ENCODE measurements around the gene SLC4A2. TPM values are rescaled to one million over a fixed set of nuclear protein-coding genes. Genes with fewer than 3 reads are reported as not detected.

The SLC4A2 gene
- total and polyA plus RNA-seq, 7 donors, result 12.3 to 124 (median 84.6) TPM

DNA sequence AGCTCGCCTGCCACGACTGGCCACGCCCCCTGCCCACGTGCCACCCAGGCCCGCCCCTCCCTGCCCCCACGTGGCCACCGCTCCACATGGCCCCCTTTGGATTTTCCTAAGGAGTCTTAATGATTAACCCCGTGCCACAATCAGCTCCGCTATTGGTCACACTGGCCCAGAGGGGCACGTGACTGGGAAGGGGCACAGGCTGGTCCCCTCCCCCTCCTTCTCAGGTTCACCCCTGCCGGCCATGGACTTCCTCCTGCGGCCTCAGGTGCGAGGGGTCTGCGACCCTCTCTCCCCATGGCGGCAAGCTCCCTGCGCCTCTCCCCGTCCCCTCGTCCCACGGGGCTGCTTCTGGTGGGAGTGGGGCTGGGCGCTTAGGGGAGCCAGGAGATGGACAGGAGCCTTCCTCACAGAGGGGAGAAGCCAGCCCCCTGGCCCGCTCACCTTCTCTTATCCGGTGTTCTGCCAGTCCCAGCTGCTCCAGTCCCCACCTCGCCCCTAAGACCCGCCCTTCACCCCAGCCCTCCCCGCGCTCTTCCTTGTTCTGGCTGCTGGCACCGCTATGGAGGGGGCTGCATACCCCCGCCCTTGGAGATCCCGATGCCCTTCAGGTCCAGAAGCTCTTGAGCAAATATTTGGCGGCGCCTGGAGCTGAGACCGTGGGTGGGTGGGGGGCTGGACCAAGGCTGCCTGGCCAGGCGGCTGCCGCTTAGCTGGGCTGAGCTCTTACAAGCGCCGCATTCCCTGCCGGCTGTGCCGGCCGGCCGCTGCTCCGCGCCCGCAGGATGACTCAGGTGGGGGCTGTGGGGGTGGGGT is 3.2 kb downstream of the SLC4A2 start:
- H3K27me3 ChIP-seq, result no peaks in the 10 kb centered on the region
- peaks cover 0 to 54% (median 47%) of the 10 kb centered on the region in 4 donors for H3K4me1 ChIP-seq
- H3K9me3 ChIP-seq, result no peaks in the 10 kb centered on the region
- DNase-seq, result peak; percentile 80
- TF ChIP-seq POLR2A (IDR thresholded peaks at IDR 0.05) (no peak), EP300 (IDR thresholded peaks at IDR 0.05) (no peak), POLR2AphosphoS5 (IDR thresholded peaks at IDR 0.05) (no peak)
- TF ChIP-seq, protein P1, sequence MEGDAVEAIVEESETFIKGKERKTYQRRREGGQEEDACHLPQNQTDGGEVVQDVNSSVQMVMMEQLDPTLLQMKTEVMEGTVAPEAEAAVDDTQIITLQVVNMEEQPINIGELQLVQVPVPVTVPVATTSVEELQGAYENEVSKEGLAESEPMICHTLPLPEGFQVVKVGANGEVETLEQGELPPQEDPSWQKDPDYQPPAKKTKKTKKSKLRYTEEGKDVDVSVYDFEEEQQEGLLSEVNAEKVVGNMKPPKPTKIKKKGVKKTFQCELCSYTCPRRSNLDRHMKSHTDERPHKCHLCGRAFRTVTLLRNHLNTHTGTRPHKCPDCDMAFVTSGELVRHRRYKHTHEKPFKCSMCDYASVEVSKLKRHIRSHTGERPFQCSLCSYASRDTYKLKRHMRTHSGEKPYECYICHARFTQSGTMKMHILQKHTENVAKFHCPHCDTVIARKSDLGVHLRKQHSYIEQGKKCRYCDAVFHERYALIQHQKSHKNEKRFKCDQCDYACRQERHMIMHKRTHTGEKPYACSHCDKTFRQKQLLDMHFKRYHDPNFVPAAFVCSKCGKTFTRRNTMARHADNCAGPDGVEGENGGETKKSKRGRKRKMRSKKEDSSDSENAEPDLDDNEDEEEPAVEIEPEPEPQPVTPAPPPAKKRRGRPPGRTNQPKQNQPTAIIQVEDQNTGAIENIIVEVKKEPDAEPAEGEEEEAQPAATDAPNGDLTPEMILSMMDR (IDR thresholded peaks at IDR 0.05), result no peak
- whole genome bisulfite sequencing, 2 donors, result 17 to 59% methylated on average over 43 of the region's 43 CpGs
- H3K27ac ChIP-seq, result peak overlapping the region; percentile 86 to 96 (median 93)
- H3K36me3 ChIP-seq, result peaks cover 15 to 42% (median 28%) of the 10 kb centered on the region in 4 donors
- H3K4me3 ChIP-seq, result peak overlapping the region in 3 of 4 donors; percentile 31 to 68 (median 34)
- intact Hi-C loops (cut with DNase I), result no loop called here

DNA sequence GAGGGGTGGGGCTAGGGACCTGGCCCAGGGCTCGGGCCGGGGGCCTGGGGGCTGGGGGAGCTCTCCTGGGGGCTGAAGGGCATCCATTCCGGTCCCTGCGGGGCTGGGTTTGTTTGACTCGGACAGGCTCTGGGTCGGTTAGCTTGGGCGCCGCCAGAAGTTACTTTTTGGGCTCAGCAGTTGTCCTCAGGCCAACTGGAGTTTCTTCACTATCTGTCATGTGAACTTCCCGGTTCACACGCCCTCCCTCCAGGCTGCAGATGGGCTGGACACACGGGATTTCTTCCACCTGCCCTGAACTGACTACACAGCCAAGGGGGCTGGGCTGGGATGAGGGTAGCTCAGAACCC is 3.8 kb downstream of the SLC4A2 start:
- H3K4me1 ChIP-seq, result peaks cover 0 to 53% (median 47%) of the 10 kb centered on the region in 4 donors
- H3K27me3 ChIP-seq, result no peaks in the 10 kb centered on the region
- H3K27ac ChIP-seq, result peak overlapping the region; percentile 86 to 96 (median 93)
- peak overlapping the region in 3 of 4 donors; percentile 31 to 68 (median 34) for H3K4me3 ChIP-seq
- WGBS, 2 donors, result 18 to 58% methylated on average over 11 of the region's 11 CpGs
- H3K36me3 ChIP-seq, result peaks cover 15 to 47% (median 34%) of the 10 kb centered on the region in 4 donors
- DNase-seq, result peak; percentile 91
- intact Hi-C loops (cut with DNase I), result no loop called here
- no peaks in the 10 kb centered on the region for H3K9me3 ChIP-seq
- TF ChIP-seq, protein P1 (IDR thresholded peaks at IDR 0.05), result no peak
- TF ChIP-seq POLR2AphosphoS5 (IDR thresholded peaks at IDR 0.05), result peak in 1 of 4 donors; percentile 47
- TF ChIP-seq EP300 (IDR thresholded peaks at IDR 0.05), result no peak

DNA sequence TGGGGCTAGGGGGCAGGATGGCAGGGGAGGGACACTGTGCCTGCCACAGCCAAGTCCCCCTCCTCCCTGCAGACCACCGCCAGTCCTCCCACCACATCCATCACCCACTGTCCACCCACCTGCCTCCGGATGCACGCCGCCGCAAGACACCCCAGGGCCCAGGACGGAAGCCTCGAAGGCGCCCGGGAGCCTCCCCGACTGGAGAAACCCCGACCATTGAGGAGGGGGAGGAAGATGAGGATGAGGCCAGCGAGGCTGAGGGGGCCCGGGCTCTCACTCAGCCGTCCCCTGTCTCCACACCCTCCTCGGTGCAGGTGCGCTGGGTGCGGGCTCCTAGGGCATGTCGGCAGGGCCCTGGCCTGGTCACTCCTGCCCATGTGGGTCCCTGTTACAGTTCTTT is 5.1 kb downstream of the SLC4A2 start:
- peak overlapping the region in 1 of 4 donors; percentile 1 for H3K27ac ChIP-seq
- H3K4me3 ChIP-seq, result no peak overlapping the region
- intact Hi-C loops (cut with DNase I), result no loop called here
- peaks cover 0 to 42% (median 38%) of the 10 kb centered on the region in 4 donors for H3K4me1 ChIP-seq
- H3K9me3 ChIP-seq, result no peaks in the 10 kb centered on the region
- H3K27me3 ChIP-seq, result no peaks in the 10 kb centered on the region
- peaks cover 16 to 60% (median 42%) of the 10 kb centered on the region in 4 donors for H3K36me3 ChIP-seq
- WGBS, 2 donors, result 96 to 97% methylated on average over 18 of the region's 18 CpGs
- TF ChIP-seq EP300 (IDR thresholded peaks at IDR 0.05), result no peak
- TF ChIP-seq, protein P1 (IDR thresholded peaks at IDR 0.05), result no peak
- TF ChIP-seq POLR2AphosphoS5 (IDR thresholded peaks at IDR 0.05), result no peak
- no peak for TF ChIP-seq POLR2A (IDR thresholded peaks at IDR 0.05)
- no peak for DNase-seq

DNA sequence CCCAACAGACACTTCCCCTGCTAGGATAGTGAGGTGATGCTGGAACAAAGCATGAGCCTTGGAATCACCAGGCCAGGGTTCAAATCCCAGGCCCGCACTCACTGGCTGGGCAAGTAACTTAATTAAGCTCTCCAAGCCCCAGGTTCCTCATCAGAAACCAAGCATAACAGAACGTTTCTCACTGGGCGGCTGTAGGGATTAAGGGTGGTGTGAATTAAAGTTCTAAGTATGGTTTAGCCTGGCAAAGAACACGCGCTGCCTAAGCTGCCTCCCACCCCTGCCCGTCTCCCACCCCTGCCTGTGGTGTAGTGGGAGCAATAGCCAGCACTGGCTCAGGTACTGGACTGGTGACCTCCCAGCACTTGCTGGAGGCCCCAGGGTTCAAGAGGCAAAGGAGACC is 5.6 kb downstream of the SLC4A2 start:
- no peak for DNase-seq
- Histone ChIP-seq H3K4me1 (peaks cover 0 to 40% (median 38%) of the 10 kb centered on the region in 4 donors), H3K9me3 (no peaks in the 10 kb centered on the region), H3K36me3 (peaks cover 21 to 65% (median 47%) of the 10 kb centered on the region in 4 donors), H3K27me3 (no peaks in the 10 kb centered on the region), H3K4me3 (no peak overlapping the region), H3K27ac (peak overlapping the region in 1 of 4 donors; percentile 1)
- 90 to 91% methylated on average over 6 of the region's 6 CpGs for WGBS, 2 donors
- TF ChIP-seq, protein P1 (IDR thresholded peaks at IDR 0.05), result no peak
- no peak for TF ChIP-seq POLR2AphosphoS5 (IDR thresholded peaks at IDR 0.05)
- TF ChIP-seq EP300 (IDR thresholded peaks at IDR 0.05), result no peak
- intact Hi-C loops (cut with DNase I), result no loop called here
